IMR-90 (cell line): ENCODE data around the gene CLEC1A. TPM values are rescaled to one million over a fixed set of nuclear protein-coding genes. Genes with fewer than 3 reads are reported as not detected.
A peak's percentile ranks its signal among the peaks of the same experiment; 100 is the strongest.

Experiments used
- ATAC-seq: fragments of 200-7000 bp; cut with Tn5 transposase; 2 replicates; pipeline ENCODE4 v1.9.1; 2020; ENCODE audit warnings: low read depth, mild to moderate bottlenecking, moderate library complexity
- BruUV-seq: library from RNA; stranded (reverse); fragments of 400-500 nt; replicated peaks from 2 replicates; lab custom pipeline; 2021; lab: Mats Ljungman, UMichigan
- CTCF ChIA-PET: fragments of 300-600 bp; formaldehyde crosslinking; extraction: SDS; loops from one replicate; lab custom pipeline; 2021; ENCODE audit warnings: antibody characterized with exemption; lab: Yijun Ruan, JAX
- POLR2A ChIA-PET: fragments of 300-600 bp; sonication (Branson Sonifier 250); formaldehyde crosslinking; loops from one replicate; lab custom pipeline; 2022; ENCODE audit warnings: antibody characterized with exemption; ENCODE audit not compliant: unreplicated experiment; lab: Charles Lee
- DNase-seq: peaks from one replicate; pipeline ENCODE4 v3.0.0; 2013
- H2AFZ ChIP-seq: replicated peaks from 2 replicates; pipeline ENCODE3; 2013; ENCODE audit warnings: low read length, mild to moderate bottlenecking; ENCODE audit not compliant: poor library complexity
- H2AK5ac ChIP-seq: 2 replicates; pipeline ENCODE4 v1.6.1; 2013; ENCODE audit warnings: low read depth, low read length, inconsistent platforms
- H2AK9ac ChIP-seq: replicated peaks from 2 replicates; pipeline ENCODE3; 2013; ENCODE audit warnings: mild to moderate bottlenecking, low read depth, low read length, moderate library complexity; ENCODE audit not compliant: poor library complexity
- H2BK120ac ChIP-seq: 2 replicates; pipeline ENCODE4 v1.6.1; 2013; ENCODE audit warnings: low read depth, low read length, inconsistent platforms
- H2BK15ac ChIP-seq: 3 replicates; pipeline ENCODE4 v1.6.1; 2013; ENCODE audit warnings: low read depth, low read length, inconsistent platforms
- H2BK20ac ChIP-seq: 2 replicates; pipeline ENCODE4 v1.6.1; 2013; ENCODE audit warnings: low read depth, mild to moderate bottlenecking, inconsistent platforms, low read length, moderate library complexity
- H2BK5ac ChIP-seq: 2 replicates; pipeline ENCODE4 v1.6.1; 2013; ENCODE audit warnings: mild to moderate bottlenecking, low read depth, low read length, inconsistent platforms; ENCODE audit not compliant: poor library complexity, severe bottlenecking
- H3K14ac ChIP-seq: replicated peaks from 2 replicates; pipeline ENCODE4 v1.6.1; 2013; ENCODE audit warnings: low read depth, low read length, inconsistent platforms
- H3K18ac ChIP-seq: 2 replicates; pipeline ENCODE4 v1.6.1; 2013; ENCODE audit warnings: low read depth, low read length, control low read depth
- H3K23ac ChIP-seq: 2 replicates; pipeline ENCODE4 v1.6.1; 2013; ENCODE audit warnings: low read depth, low read length, inconsistent platforms
- H3K27ac ChIP-seq: 2 replicates; pipeline ENCODE4 v1.5.1; 2013; ENCODE audit warnings: mild to moderate bottlenecking, control low read depth, low read length; ENCODE audit not compliant: insufficient read depth
- H3K27me3 ChIP-seq: 2 replicates; pipeline ENCODE4 v1.6.1; 2013; ENCODE audit warnings: low read length; ENCODE audit not compliant: control insufficient read depth, insufficient read depth
- H3K36me3 ChIP-seq: 2 replicates; pipeline ENCODE4 v1.6.1; 2013; ENCODE audit warnings: low read length, mixed read lengths; ENCODE audit not compliant: control insufficient read depth, insufficient read depth
- H3K4ac ChIP-seq: 2 replicates; pipeline ENCODE4 v1.6.1; 2013; ENCODE audit warnings: low read depth, low read length, inconsistent platforms
- H3K4me1 ChIP-seq: 2 replicates; pipeline ENCODE4 v1.6.1; 2013; ENCODE audit warnings: low read length, mixed read lengths; ENCODE audit not compliant: control insufficient read depth, insufficient read depth
- H3K4me2 ChIP-seq: 2 replicates; pipeline ENCODE4 v1.6.1; 2013; ENCODE audit warnings: low read depth, mild to moderate bottlenecking, control low read depth, low read length, moderate library complexity
- H3K4me3 ChIP-seq: 2 replicates; pipeline ENCODE4 v1.5.1; 2013; ENCODE audit warnings: low read depth, mild to moderate bottlenecking, control low read depth, low read length, moderate library complexity; ENCODE audit not compliant: insufficient read depth
- H3K56ac ChIP-seq: 2 replicates; pipeline ENCODE4 v1.6.1; 2013; ENCODE audit warnings: low read length, inconsistent platforms; ENCODE audit not compliant: insufficient read depth; ENCODE audit errors: extremely low read depth
- H3K79me1 ChIP-seq, 2 experiments: 2 replicates each; pipeline ENCODE4 v1.6.1; 2013; ENCODE audit warnings: low read length in 2 of 2, inconsistent platforms in 1 of 2, low read depth in 1 of 2
- H3K9ac ChIP-seq: 2 replicates; pipeline ENCODE4 v1.6.1; 2013; ENCODE audit warnings: low read depth, low read length, control low read depth
- H3K9me1 ChIP-seq: 2 replicates; pipeline ENCODE4 v1.6.1; 2013; ENCODE audit warnings: low read length, inconsistent platforms; ENCODE audit not compliant: insufficient read depth
- H3K9me3 ChIP-seq: 2 replicates; pipeline ENCODE4 v1.6.1; 2013; ENCODE audit warnings: low read length; ENCODE audit not compliant: control insufficient read depth, insufficient read depth
- H4K20me1 ChIP-seq: 2 replicates; pipeline ENCODE4 v1.6.1; 2013; ENCODE audit warnings: low read length, inconsistent platforms; ENCODE audit not compliant: insufficient read depth
- H4K5ac ChIP-seq: 2 replicates; pipeline ENCODE4 v1.6.1; 2013; ENCODE audit warnings: mild to moderate bottlenecking, low read depth, low read length, control low read depth
- H4K8ac ChIP-seq, 2 experiments: 2 replicates each; pipeline ENCODE4 v1.6.1; 2013; ENCODE audit warnings: low read depth in 2 of 2, low read length in 2 of 2, control low read depth in 1 of 2, inconsistent platforms in 1 of 2
- H4K91ac ChIP-seq: 2 replicates; pipeline ENCODE4 v1.6.1; 2013; ENCODE audit warnings: low read depth, low read length, inconsistent platforms; ENCODE audit not compliant: insufficient read depth
- RCOR1 ChIP-seq: IDR thresholded peaks from 2 replicates; pipeline ENCODE4 v1.6.1; 2012; ENCODE audit warnings: mild to moderate bottlenecking, low read length, improper control_type of control experiment; ENCODE audit not compliant: insufficient replicate concordance
- SMC3 ChIP-seq: fragments of 150-350 bp; IDR thresholded peaks from 2 replicates; pipeline ENCODE4 v1.6.1; 2016; ENCODE audit warnings: low read depth, mild to moderate bottlenecking, antibody characterized with exemption, low read length, moderate library complexity
- WGBS, 2 experiments: methylation state at CpG; one replicate each; pipeline versions ENCODE4 v1.1.5 to v1.1.7; 2013; ENCODE audit warnings: missing lambda C conversion rate in 2 of 2; ENCODE audit not compliant: insufficient read length in 1 of 2; ENCODE audit errors: extremely low coverage in 2 of 2; 5-methylcytosine and 5-hydroxymethylcytosine counted together
- dilution Hi-C: fragments of 300-500 bp; cut with HindIII; formaldehyde crosslinking; loops from one replicate; pipeline ENCODE4 v1.14.3; 2018; ENCODE audit warnings: low sequenced_read_pairs; ENCODE audit not compliant: unreplicated experiment
- in situ Hi-C: fragments of 300-500 bp; cut with MboI; formaldehyde crosslinking; loops from 3 replicates; pipeline ENCODE4 v1.14.3; 2019; ENCODE audit warnings: low sequenced_read_pairs, inconsistent platforms, mixed read lengths
- intact Hi-C: fragments of 100-400 bp; cut with micrococcal nuclease; formaldehyde crosslinking; loops from 2 replicates; pipeline ENCODE4 v1.10.0; 2022
- polyA plus RNA-seq, 3 experiments: library from polyadenylated mRNA; depleted of rRNA; stranded (reverse); fragments of >200 nt; gene quantifications; 2 replicates each; pipeline ENCODE4 v1.2.3, GENCODE V29; 2012; ENCODE audit warnings: low replicate concordance in 1 of 3
- total RNA-seq: library from RNA; depleted of rRNA; stranded (reverse); fragments of >200 nt; gene quantifications from 2 replicates; pipeline ENCODE4 v1.2.3, GENCODE V29; 2012
- TF ChIP-seq, protein P1 (sequence below): fragments of 150-350 bp; IDR thresholded peaks from 2 replicates; pipeline ENCODE4 v1.6.1; 2017; ENCODE audit warnings: mild to moderate bottlenecking, antibody characterized with exemption, low read length, low read depth

Gene CLEC1A
- total and polyA plus RNA-seq, 2 of the 4 experiments (the other 2 are of a cell fraction): not detected

DNA sequence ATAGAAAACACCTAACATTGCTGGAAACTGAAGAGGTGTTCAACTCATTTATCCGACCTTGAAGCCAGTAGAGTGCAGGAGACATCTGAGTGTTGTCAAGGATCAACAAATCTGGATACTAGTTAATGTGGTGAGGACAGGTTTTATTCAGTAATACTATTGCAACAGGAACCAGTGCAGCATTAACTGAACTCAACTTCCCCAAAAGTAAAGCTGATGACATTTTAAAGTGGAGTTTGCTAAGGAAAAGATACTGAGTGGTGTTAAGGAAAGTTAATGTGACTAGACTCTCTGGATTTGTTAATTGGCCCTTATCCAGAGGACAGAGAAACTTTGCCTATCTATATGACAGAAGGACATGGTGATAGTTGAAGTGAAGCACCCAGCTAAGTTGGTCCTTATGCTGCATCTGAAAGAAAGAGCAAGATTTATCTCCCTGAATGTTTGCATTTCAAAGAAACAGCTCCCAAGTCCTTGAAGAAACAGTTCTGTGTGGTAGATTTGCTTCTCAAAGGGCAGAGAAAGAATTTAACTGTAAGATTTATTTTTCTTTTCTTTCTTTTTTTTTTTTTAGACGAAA lies 32.4 kb upstream of the CLEC1A start:
- dilution Hi-C loops: no loop called here
- H3K9me3 ChIP-seq: no peaks in the 10 kb centered on the region
- WGBS, 2 experiments: no CpG with 5 or more reads among the region's 2 CpGs

More for the DNA sequence above, 32.4 kb upstream of the CLEC1A start:
- no peak overlapping the region for H4K91ac ChIP-seq
- H3K79me1 ChIP-seq: no peaks in the 10 kb centered on the region
- intact Hi-C loops: loop anchor here (2.0 kb wide), 1 partner anchor 18 kb away; no protein-coding TSS in a partner anchor
- no peak overlapping the region for H2BK5ac ChIP-seq
- no peak overlapping the region for H3K14ac ChIP-seq
- H2BK15ac ChIP-seq: no peak overlapping the region
- DNase-seq (no peak), ATAC-seq (no peak)
- H3K9ac ChIP-seq: no peak overlapping the region
- no peaks in the 10 kb centered on the region for H3K36me3 ChIP-seq
- no peak overlapping the region for H4K8ac ChIP-seq
- H3K4me2 ChIP-seq: no peak overlapping the region
- no peaks in the 10 kb centered on the region for H4K20me1 ChIP-seq
- no peak overlapping the region for H3K4me3 ChIP-seq
- ChIA-PET POLR2A (interaction anchor here (0.6 kb wide), 2 partner anchors 17 to 21 kb away, joined by 4 to 5 read pairs; no protein-coding TSS in a partner anchor), CTCF (interaction anchor here (0.8 kb wide), 1 partner anchor 93 kb away, joined by 8 read pairs; no protein-coding TSS in a partner anchor)
- H3K9me1 ChIP-seq: no peaks in the 10 kb centered on the region
- H3K56ac ChIP-seq: 0 out of 2 replicates have a peak overlapping the region, but pooled peaks have one; percentile 17
- H3K23ac ChIP-seq: no peak overlapping the region
- no peak overlapping the region for H2AFZ ChIP-seq
- H3K4me1 ChIP-seq: no peaks in the 10 kb centered on the region
- BruUV-seq: no TSS peak
- H4K5ac ChIP-seq: no peak overlapping the region
- no peak overlapping the region for H3K4ac ChIP-seq
- no peak overlapping the region for H3K27ac ChIP-seq
- H2AK5ac ChIP-seq: no peak overlapping the region
- H2BK20ac ChIP-seq: 0 out of 2 replicates have a peak overlapping the region, but pooled peaks have one; percentile 53
- in situ Hi-C loops: no loop called here
- no peak overlapping the region for H3K18ac ChIP-seq
- TF ChIP-seq, protein P1, sequence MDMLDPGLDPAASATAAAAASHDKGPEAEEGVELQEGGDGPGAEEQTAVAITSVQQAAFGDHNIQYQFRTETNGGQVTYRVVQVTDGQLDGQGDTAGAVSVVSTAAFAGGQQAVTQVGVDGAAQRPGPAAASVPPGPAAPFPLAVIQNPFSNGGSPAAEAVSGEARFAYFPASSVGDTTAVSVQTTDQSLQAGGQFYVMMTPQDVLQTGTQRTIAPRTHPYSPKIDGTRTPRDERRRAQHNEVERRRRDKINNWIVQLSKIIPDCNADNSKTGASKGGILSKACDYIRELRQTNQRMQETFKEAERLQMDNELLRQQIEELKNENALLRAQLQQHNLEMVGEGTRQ: no peak
- TF ChIP-seq SMC3: no peak
- no peak for TF ChIP-seq RCOR1
- H3K27me3 ChIP-seq: peaks cover 5% of the 10 kb centered on the region; the same call in 1 of the 2 replicates
- no peak overlapping the region for H2AK9ac ChIP-seq
- no peak overlapping the region for H2BK120ac ChIP-seq
